ENCODE data around the gene CDK18.

Gene CDK18

GRCh38 chr1:205528887-205529825, 24.7 kb downstream of the CDK18 start:
- peak overlapping the region; percentile 24 for H3K27ac Mint-ChIP-seq
- H3K4me1 Mint-ChIP-seq (ENCODE audit: low read depth) = peaks cover 11% of the 10 kb centered on the region
- H3K36me3 Mint-ChIP-seq (ENCODE audit: low read depth) = no peaks in the 10 kb centered on the region
- intact Hi-C loops (cut with micrococcal nuclease) = loop anchor here (1.0 to 10.0 kb wide), 3 partner anchors 56 to 128 kb away; partner anchors contain the start of gene ELK4
- peak overlapping the region; percentile 35 for H3K4me3 Mint-ChIP-seq
- H3K27me3 Mint-ChIP-seq = peaks cover 13% of the 10 kb centered on the region
- no peaks in the 10 kb centered on the region for H3K9me3 Mint-ChIP-seq

GRCh38 chr1:205530116-205530515, 25.6 kb downstream of the CDK18 start:
- H3K27ac Mint-ChIP-seq = no peak overlapping the region
- peaks cover 13% of the 10 kb centered on the region for H3K27me3 Mint-ChIP-seq
- H3K9me3 Mint-ChIP-seq = no peaks in the 10 kb centered on the region
- intact Hi-C loops (cut with micrococcal nuclease) = no loop called here
- H3K4me3 Mint-ChIP-seq = no peak overlapping the region
- no peaks in the 10 kb centered on the region for H3K36me3 Mint-ChIP-seq (ENCODE audit: low read depth)
- H3K4me1 Mint-ChIP-seq (ENCODE audit: low read depth) = peaks cover 11% of the 10 kb centered on the region

- H3K27ac Mint-ChIP-seq = no peak overlapping the region
- intact Hi-C loops (cut with micrococcal nuclease) = no loop called here
- H3K4me3 Mint-ChIP-seq = no peak overlapping the region
- H3K36me3 Mint-ChIP-seq (ENCODE audit: low read depth) = no peaks in the 10 kb centered on the region
- H3K27me3 Mint-ChIP-seq = peaks cover 18% of the 10 kb centered on the region
- H3K9me3 Mint-ChIP-seq = no peaks in the 10 kb centered on the region
- peaks cover 17% of the 10 kb centered on the region for H3K4me1 Mint-ChIP-seq (ENCODE audit: low read depth)
Observed at GRCh38 chr1:205531191-205532025, 26.9 kb downstream of the CDK18 start.

GRCh38 chr1:205532026-205532898, 27.8 kb downstream of the CDK18 start:
- Mint-ChIP-seq H3K9me3 (no peaks in the 10 kb centered on the region), H3K36me3 (ENCODE audit: low read depth) (no peaks in the 10 kb centered on the region), H3K27me3 (peaks cover 21% of the 10 kb centered on the region), H3K27ac (no peak overlapping the region), H3K4me3 (no peak overlapping the region), H3K4me1 (ENCODE audit: low read depth) (peaks cover 26% of the 10 kb centered on the region)
- intact Hi-C loops (cut with micrococcal nuclease) = no loop called here

GRCh38 chr1:205532996-205533735, 28.7 kb downstream of the CDK18 start:
- intact Hi-C loops (cut with micrococcal nuclease) = no loop called here
- no peak overlapping the region for H3K4me3 Mint-ChIP-seq
- peaks cover 28% of the 10 kb centered on the region for H3K4me1 Mint-ChIP-seq (ENCODE audit: low read depth)
- H3K27ac Mint-ChIP-seq = no peak overlapping the region
- H3K36me3 Mint-ChIP-seq (ENCODE audit: low read depth) = no peaks in the 10 kb centered on the region
- H3K27me3 Mint-ChIP-seq = peaks cover 21% of the 10 kb centered on the region
- H3K9me3 Mint-ChIP-seq = no peaks in the 10 kb centered on the region

- Mint-ChIP-seq H3K4me3 (no peak overlapping the region), H3K9me3 (no peaks in the 10 kb centered on the region), H3K27ac (no peak overlapping the region), H3K27me3 (peaks cover 21% of the 10 kb centered on the region), H3K4me1 (ENCODE audit: low read depth) (peaks cover 35% of the 10 kb centered on the region), H3K36me3 (ENCODE audit: low read depth) (no peaks in the 10 kb centered on the region)
- intact Hi-C loops (cut with micrococcal nuclease) = no loop called here
Observed at GRCh38 chr1:205533748-205534443, 29.4 kb downstream of the CDK18 start.

- Mint-ChIP-seq H3K4me3 (no peak overlapping the region), H3K9me3 (no peaks in the 10 kb centered on the region), H3K36me3 (ENCODE audit: low read depth) (no peaks in the 10 kb centered on the region), H3K4me1 (ENCODE audit: low read depth) (peaks cover 35% of the 10 kb centered on the region), H3K27me3 (peaks cover 17% of the 10 kb centered on the region), H3K27ac (no peak overlapping the region)
- intact Hi-C loops (cut with micrococcal nuclease) = no loop called here
Observed at GRCh38 chr1:205534444-205534985, 30.0 kb downstream of the CDK18 start.

GRCh38 chr1:205535096-205535495, 30.6 kb downstream of the CDK18 start:
- intact Hi-C loops (cut with micrococcal nuclease) = no loop called here
- no peaks in the 10 kb centered on the region for H3K36me3 Mint-ChIP-seq (ENCODE audit: low read depth)
- H3K4me3 Mint-ChIP-seq = no peak overlapping the region
- H3K9me3 Mint-ChIP-seq = no peaks in the 10 kb centered on the region
- H3K27me3 Mint-ChIP-seq = peaks cover 11% of the 10 kb centered on the region
- peaks cover 35% of the 10 kb centered on the region for H3K4me1 Mint-ChIP-seq (ENCODE audit: low read depth)
- no peak overlapping the region for H3K27ac Mint-ChIP-seq

- H3K36me3 Mint-ChIP-seq (ENCODE audit: low read depth) = no peaks in the 10 kb centered on the region
- H3K27ac Mint-ChIP-seq = no peak overlapping the region
- no peak overlapping the region for H3K4me3 Mint-ChIP-seq
- intact Hi-C loops (cut with micrococcal nuclease) = no loop called here
- peaks cover 8% of the 10 kb centered on the region for H3K27me3 Mint-ChIP-seq
- peaks cover 35% of the 10 kb centered on the region for H3K4me1 Mint-ChIP-seq (ENCODE audit: low read depth)
- no peaks in the 10 kb centered on the region for H3K9me3 Mint-ChIP-seq
Observed at GRCh38 chr1:205535866-205536758, 31.6 kb downstream of the CDK18 start.

GRCh38 chr1:205536759-205537361, 32.4 kb downstream of the CDK18 start:
- no peaks in the 10 kb centered on the region for H3K36me3 Mint-ChIP-seq (ENCODE audit: low read depth)
- H3K4me1 Mint-ChIP-seq (ENCODE audit: low read depth) = peaks cover 37% of the 10 kb centered on the region
- H3K27me3 Mint-ChIP-seq = peaks cover 14% of the 10 kb centered on the region
- intact Hi-C loops (cut with micrococcal nuclease) = no loop called here
- no peak overlapping the region for H3K27ac Mint-ChIP-seq
- H3K4me3 Mint-ChIP-seq = no peak overlapping the region
- no peaks in the 10 kb centered on the region for H3K9me3 Mint-ChIP-seq

GRCh38 chr1:205537386-205538018, 33.0 kb downstream of the CDK18 start:
- peaks cover 20% of the 10 kb centered on the region for H3K27me3 Mint-ChIP-seq
- H3K4me3 Mint-ChIP-seq = no peak overlapping the region
- intact Hi-C loops (cut with micrococcal nuclease) = no loop called here
- H3K36me3 Mint-ChIP-seq (ENCODE audit: low read depth) = no peaks in the 10 kb centered on the region
- peaks cover 43% of the 10 kb centered on the region for H3K4me1 Mint-ChIP-seq (ENCODE audit: low read depth)
- no peaks in the 10 kb centered on the region for H3K9me3 Mint-ChIP-seq
- no peak overlapping the region for H3K27ac Mint-ChIP-seq
